Calu3 (cell line): ENCODE data around the gene CCL20. TPM values are rescaled to one million over a fixed set of nuclear protein-coding genes. Genes with fewer than 3 reads are reported as not detected.

Experiments used
- BruUV-seq: library from RNA; stranded (reverse); fragments of 400-500 nt; replicated peaks from 2 replicates; lab custom pipeline; 2021; lab: Mats Ljungman, UMichigan
- CTCF ChIA-PET: fragments of 300-600 bp; sonication (Branson Sonifier 250); formaldehyde crosslinking; loops from one replicate; lab custom pipeline; 2022; ENCODE audit warnings: antibody characterized with exemption; lab: Charles Lee
- DNase-seq: peaks from one replicate; pipeline ENCODE4 v3.0.0; 2022
- H3K27ac Mint-ChIP-seq: one replicate; pipeline ENCODE4 v1.8.0; 2022; ENCODE audit warnings: mixed read lengths; ENCODE audit not compliant: unreplicated experiment
- H3K27me3 Mint-ChIP-seq: one replicate; pipeline ENCODE4 v1.8.0; 2022; ENCODE audit warnings: mixed read lengths; ENCODE audit not compliant: unreplicated experiment
- H3K36me3 Mint-ChIP-seq: one replicate; pipeline ENCODE4 v1.8.0; 2022; ENCODE audit warnings: mild to moderate bottlenecking, moderate library complexity, mixed read lengths; ENCODE audit not compliant: insufficient read depth, unreplicated experiment
- H3K4me1 Mint-ChIP-seq: one replicate; pipeline ENCODE4 v1.8.0; 2022; ENCODE audit warnings: mild to moderate bottlenecking, low read depth, mixed read lengths; ENCODE audit not compliant: unreplicated experiment
- H3K4me3 Mint-ChIP-seq: one replicate; pipeline ENCODE4 v1.8.0; 2022; ENCODE audit warnings: mild to moderate bottlenecking, low read depth, moderate library complexity, mixed read lengths; ENCODE audit not compliant: unreplicated experiment
- H3K9me3 Mint-ChIP-seq: one replicate; pipeline ENCODE4 v1.8.0; 2022; ENCODE audit warnings: low read depth, mixed read lengths; ENCODE audit not compliant: unreplicated experiment
- intact Hi-C: fragments of 100-400 bp; cut with micrococcal nuclease; formaldehyde crosslinking; loops from one replicate; pipeline ENCODE4 v1.10.0; 2022; ENCODE audit not compliant: unreplicated experiment
- total RNA-seq: library from RNA; stranded (reverse); gene quantifications from 2 replicates; pipeline ENCODE4 v1.2.3, GENCODE V29; 2022
- TF ChIP-seq, protein P1 (sequence below): fragments of 200-600 bp; IDR thresholded peaks from one replicate; pipeline ENCODE4 v1.8.0; 2022; ENCODE audit warnings: antibody characterized with exemption; ENCODE audit not compliant: unreplicated experiment

CCL20 gene
- total RNA-seq, 1 experiment from 2014 or later, result 39.9 TPM

DNA sequence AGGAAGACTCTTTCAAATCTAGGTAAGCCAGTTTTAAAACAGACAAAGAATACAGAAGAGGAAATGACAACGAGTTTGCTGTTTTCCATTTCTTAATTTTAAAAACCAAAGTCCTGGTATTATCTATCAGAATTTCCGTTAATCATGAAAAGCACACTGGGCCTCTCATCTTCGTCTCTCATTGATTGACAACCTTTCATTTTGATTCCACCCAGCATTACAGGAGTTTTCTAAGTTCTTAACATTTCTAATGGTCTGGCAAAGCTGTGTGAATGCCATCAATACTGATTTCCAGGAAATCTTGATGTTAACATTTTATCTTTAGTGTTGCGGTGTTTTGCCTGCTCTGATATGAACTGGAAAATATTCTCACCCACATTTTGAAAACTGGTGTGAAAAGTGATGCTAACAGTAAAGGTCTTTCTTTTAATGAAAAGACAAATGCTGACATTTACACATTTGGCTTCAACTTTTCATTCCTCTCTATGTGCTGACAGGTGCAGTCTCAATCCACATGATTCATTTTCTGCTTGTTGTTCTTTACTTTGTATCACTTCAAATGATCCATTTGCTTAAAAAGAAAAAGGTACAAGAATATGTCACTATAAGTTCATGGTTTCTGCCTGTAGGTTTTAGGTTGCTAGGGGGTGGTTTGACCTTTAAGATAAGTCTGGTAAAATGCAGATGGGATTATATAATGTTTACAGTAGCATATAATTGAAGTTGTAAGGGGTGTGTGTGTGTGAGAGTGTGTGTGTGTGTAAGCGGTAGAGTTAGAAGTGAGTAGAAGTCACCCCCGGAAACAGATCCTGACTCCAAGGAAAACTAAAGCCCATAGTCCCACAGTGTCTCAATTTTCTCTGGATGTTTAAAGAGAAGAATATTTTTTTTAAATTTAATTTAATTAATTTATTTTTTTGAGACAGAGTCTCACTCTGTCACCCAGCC, 38.5 kb upstream of the CCL20 start:
- intact Hi-C loops, result loop anchor here (2.0 kb wide), 3 partner anchors 44 to 110 kb away; no protein-coding TSS in a partner anchor
- TF ChIP-seq, protein P1, sequence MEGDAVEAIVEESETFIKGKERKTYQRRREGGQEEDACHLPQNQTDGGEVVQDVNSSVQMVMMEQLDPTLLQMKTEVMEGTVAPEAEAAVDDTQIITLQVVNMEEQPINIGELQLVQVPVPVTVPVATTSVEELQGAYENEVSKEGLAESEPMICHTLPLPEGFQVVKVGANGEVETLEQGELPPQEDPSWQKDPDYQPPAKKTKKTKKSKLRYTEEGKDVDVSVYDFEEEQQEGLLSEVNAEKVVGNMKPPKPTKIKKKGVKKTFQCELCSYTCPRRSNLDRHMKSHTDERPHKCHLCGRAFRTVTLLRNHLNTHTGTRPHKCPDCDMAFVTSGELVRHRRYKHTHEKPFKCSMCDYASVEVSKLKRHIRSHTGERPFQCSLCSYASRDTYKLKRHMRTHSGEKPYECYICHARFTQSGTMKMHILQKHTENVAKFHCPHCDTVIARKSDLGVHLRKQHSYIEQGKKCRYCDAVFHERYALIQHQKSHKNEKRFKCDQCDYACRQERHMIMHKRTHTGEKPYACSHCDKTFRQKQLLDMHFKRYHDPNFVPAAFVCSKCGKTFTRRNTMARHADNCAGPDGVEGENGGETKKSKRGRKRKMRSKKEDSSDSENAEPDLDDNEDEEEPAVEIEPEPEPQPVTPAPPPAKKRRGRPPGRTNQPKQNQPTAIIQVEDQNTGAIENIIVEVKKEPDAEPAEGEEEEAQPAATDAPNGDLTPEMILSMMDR, result no peak
- H3K4me1 Mint-ChIP-seq, result peaks cover 30% of the 10 kb centered on the region
- CTCF ChIA-PET, result interaction anchor here (0.6 to 1.7 kb wide), 4 partner anchors 9 to 87 kb away, joined by 3 to 17 read pairs (median 6); no protein-coding TSS in a partner anchor
- H3K36me3 Mint-ChIP-seq, result no peaks in the 10 kb centered on the region
- DNase-seq, result no peak
- H3K9me3 Mint-ChIP-seq, result no peaks in the 10 kb centered on the region
- no peak overlapping the region for H3K27ac Mint-ChIP-seq
- no peaks in the 10 kb centered on the region for H3K27me3 Mint-ChIP-seq
- no TSS peak for BruUV-seq
- H3K4me3 Mint-ChIP-seq, result no peak overlapping the region

GRCh38 chr2:227780981-227781615, 32.5 kb upstream of the CCL20 start:
- DNase-seq, result peak; percentile 35
- CTCF ChIA-PET, result interaction anchor here (0.6 to 1.1 kb wide), 4 partner anchors 10 to 34 kb away, joined by 3 to 5 read pairs (median 3); no protein-coding TSS in a partner anchor
- Mint-ChIP-seq H3K4me1 (peaks cover 39% of the 10 kb centered on the region), H3K27ac (no peak overlapping the region), H3K36me3 (no peaks in the 10 kb centered on the region), H3K9me3 (no peaks in the 10 kb centered on the region), H3K4me3 (peak overlapping the region; percentile 42), H3K27me3 (no peaks in the 10 kb centered on the region)
- TF ChIP-seq, protein P1, result no peak
- no TSS peak for BruUV-seq
- intact Hi-C loops, result no loop called here

- Mint-ChIP-seq H3K27me3 (no peaks in the 10 kb centered on the region), H3K9me3 (no peaks in the 10 kb centered on the region), H3K4me1 (peaks cover 37% of the 10 kb centered on the region), H3K36me3 (no peaks in the 10 kb centered on the region), H3K27ac (no peak overlapping the region), H3K4me3 (no peak overlapping the region)
- TF ChIP-seq, protein P1, result no peak
- intact Hi-C loops, result no loop called here
- CTCF ChIA-PET, result interaction anchor here (0.6 to 1.1 kb wide), 2 partner anchors 16 to 34 kb away, joined by 3 to 5 read pairs; no protein-coding TSS in a partner anchor
- BruUV-seq, result no TSS peak
- DNase-seq, result no peak
Observed at GRCh38 chr2:227781841-227782240, 31.8 kb upstream of the CCL20 start.

- Mint-ChIP-seq H3K36me3 (no peaks in the 10 kb centered on the region), H3K9me3 (no peaks in the 10 kb centered on the region), H3K4me1 (peaks cover 32% of the 10 kb centered on the region), H3K4me3 (no peak overlapping the region), H3K27ac (no peak overlapping the region), H3K27me3 (no peaks in the 10 kb centered on the region)
- CTCF ChIA-PET, result interaction anchor here (0.6 to 1.1 kb wide), 2 partner anchors 9 to 273 kb away, joined by 3 read pairs; no protein-coding TSS in a partner anchor
- DNase-seq, result no peak
- TF ChIP-seq, protein P1, result no peak
- no TSS peak for BruUV-seq
- intact Hi-C loops, result no loop called here
Observed at GRCh38 chr2:227782804-227783203, 30.8 kb upstream of the CCL20 start.
